ENCODE data around the gene ASB2. TPM values are rescaled to one million over a fixed set of nuclear protein-coding genes. Genes with fewer than 3 reads are reported as not detected.
A peak's percentile ranks its signal among the peaks of the same experiment; 100 is the strongest.

The ASB2 gene
- total and polyA plus RNA-seq, 2 donors = 2.6 to 3.7 TPM

DNA sequence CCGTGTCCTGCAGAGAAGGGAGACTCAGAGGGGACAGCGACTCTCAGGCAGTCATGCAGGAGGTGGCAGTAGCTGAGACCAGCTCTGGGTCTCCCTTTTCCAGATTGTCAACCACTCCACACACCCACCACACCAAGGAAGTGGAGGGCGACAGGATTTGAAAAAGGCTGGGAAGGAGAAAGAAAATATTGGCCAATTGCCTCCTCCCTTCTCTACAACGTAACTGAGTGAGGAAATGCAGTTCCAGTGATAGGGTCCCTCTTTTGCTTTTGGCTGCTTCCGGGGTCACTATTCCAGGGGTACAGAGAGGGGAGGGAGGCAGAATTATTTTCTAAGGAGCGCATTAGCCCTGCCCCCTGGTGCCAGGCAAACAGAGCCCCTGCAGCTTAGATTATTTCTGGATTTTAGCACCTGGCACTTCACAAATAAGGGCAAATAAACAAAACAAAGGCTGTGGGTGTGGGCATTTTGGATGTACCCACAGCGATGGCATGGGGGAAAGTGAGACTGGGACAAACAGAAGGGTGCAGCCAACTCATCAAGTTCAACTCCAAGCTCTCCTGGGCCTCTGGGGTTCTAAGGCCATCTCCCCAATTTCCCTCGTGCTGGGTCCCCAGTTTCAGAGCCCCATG, 20.4 kb downstream of the ASB2 start:
- Histone ChIP-seq H3K36me3 (ENCODE audit: control insufficient read depth in 2 of 2, insufficient read depth in 2 of 2, low read length in 1 of 2) (no peaks in the 10 kb centered on the region), H3K4me3 (ENCODE audit: low read length in 2 of 2) (no peak overlapping the region), H3K4me1 (ENCODE audit: control insufficient read depth in 2 of 2, insufficient read depth in 2 of 2, low read length in 2 of 2) (peaks cover 0 to 42% of the 10 kb centered on the region in 2 donors), H3K9me3 (ENCODE audit: control insufficient read depth in 2 of 2, insufficient read depth in 1 of 2, low read length in 1 of 2) (no peaks in the 10 kb centered on the region), H3K27ac (ENCODE audit: low read depth in 1 of 2, low read length in 1 of 2) (no peak overlapping the region), H3K27me3 (ENCODE audit: control insufficient read depth in 2 of 2, insufficient read depth in 1 of 2, low read length in 1 of 2) (peaks cover 0 to 4% of the 10 kb centered on the region in 2 donors)
- 85% methylated on average over 8 of the region's 8 CpGs for WGBS
- no peak for DNase-seq (ENCODE audit: low read depth in 6 of 9, low spot score in 9 of 9)

- H3K27me3 ChIP-seq (ENCODE audit: control insufficient read depth in 2 of 2, insufficient read depth in 1 of 2, low read length in 1 of 2) = peaks cover 0 to 4% of the 10 kb centered on the region in 2 donors
- H3K4me1 ChIP-seq (ENCODE audit: control insufficient read depth in 2 of 2, insufficient read depth in 2 of 2, low read length in 2 of 2) = peaks cover 0 to 42% of the 10 kb centered on the region in 2 donors
- no peak overlapping the region for H3K4me3 ChIP-seq (ENCODE audit: low read length in 2 of 2)
- H3K9me3 ChIP-seq (ENCODE audit: control insufficient read depth in 2 of 2, insufficient read depth in 1 of 2, low read length in 1 of 2) = no peaks in the 10 kb centered on the region
- no peaks in the 10 kb centered on the region for H3K36me3 ChIP-seq (ENCODE audit: control insufficient read depth in 2 of 2, insufficient read depth in 2 of 2, low read length in 1 of 2)
- DNase-seq (ENCODE audit: low read depth in 6 of 9, low spot score in 9 of 9) = peak in 1 of 9 donors; percentile 31
- WGBS = 34% methylated on average over 19 of the region's 19 CpGs
- no peak overlapping the region for H3K27ac ChIP-seq (ENCODE audit: low read depth in 1 of 2, low read length in 1 of 2)
Observed at GRCh38 chr14:93954900-93955849, 21.2 kb downstream of the ASB2 start.

- Histone ChIP-seq H3K9me3 (ENCODE audit: control insufficient read depth in 2 of 2, insufficient read depth in 1 of 2, low read length in 1 of 2) (no peaks in the 10 kb centered on the region), H3K36me3 (ENCODE audit: control insufficient read depth in 2 of 2, insufficient read depth in 2 of 2, low read length in 1 of 2) (no peaks in the 10 kb centered on the region), H3K4me3 (ENCODE audit: low read length in 2 of 2) (no peak overlapping the region), H3K27ac (ENCODE audit: low read depth in 1 of 2, low read length in 1 of 2) (no peak overlapping the region), H3K27me3 (ENCODE audit: control insufficient read depth in 2 of 2, insufficient read depth in 1 of 2, low read length in 1 of 2) (peaks cover 0 to 4% of the 10 kb centered on the region in 2 donors), H3K4me1 (ENCODE audit: control insufficient read depth in 2 of 2, insufficient read depth in 2 of 2, low read length in 2 of 2) (peaks cover 0 to 36% of the 10 kb centered on the region in 2 donors)
- WGBS = 94% methylated on average over 4 of the region's 4 CpGs
- no peak for DNase-seq (ENCODE audit: low read depth in 6 of 9, low spot score in 9 of 9)
Observed at GRCh38 chr14:93954516-93954830, 21.9 kb downstream of the ASB2 start.

- Histone ChIP-seq H3K4me3 (ENCODE audit: low read length in 2 of 2) (no peak overlapping the region), H3K36me3 (ENCODE audit: control insufficient read depth in 2 of 2, insufficient read depth in 2 of 2, low read length in 1 of 2) (no peaks in the 10 kb centered on the region), H3K9me3 (ENCODE audit: control insufficient read depth in 2 of 2, insufficient read depth in 1 of 2, low read length in 1 of 2) (no peaks in the 10 kb centered on the region), H3K4me1 (ENCODE audit: control insufficient read depth in 2 of 2, insufficient read depth in 2 of 2, low read length in 2 of 2) (peaks cover 0 to 31% of the 10 kb centered on the region in 2 donors), H3K27ac (ENCODE audit: low read depth in 1 of 2, low read length in 1 of 2) (no peak overlapping the region), H3K27me3 (ENCODE audit: control insufficient read depth in 2 of 2, insufficient read depth in 1 of 2, low read length in 1 of 2) (peaks cover 0 to 4% of the 10 kb centered on the region in 2 donors)
- DNase-seq (ENCODE audit: low read depth in 6 of 9, low spot score in 9 of 9) = no peak
- 94% methylated on average over 18 of the region's 18 CpGs for WGBS
Observed at GRCh38 chr14:93953739-93954515, 22.4 kb downstream of the ASB2 start.

GRCh38 chr14:93953263-93953662, 23.1 kb downstream of the ASB2 start:
- Histone ChIP-seq H3K36me3 (ENCODE audit: control insufficient read depth in 2 of 2, insufficient read depth in 2 of 2, low read length in 1 of 2) (no peaks in the 10 kb centered on the region), H3K27ac (ENCODE audit: low read depth in 1 of 2, low read length in 1 of 2) (no peak overlapping the region), H3K9me3 (ENCODE audit: control insufficient read depth in 2 of 2, insufficient read depth in 1 of 2, low read length in 1 of 2) (no peaks in the 10 kb centered on the region), H3K27me3 (ENCODE audit: control insufficient read depth in 2 of 2, insufficient read depth in 1 of 2, low read length in 1 of 2) (peaks cover 0 to 4% of the 10 kb centered on the region in 2 donors), H3K4me1 (ENCODE audit: control insufficient read depth in 2 of 2, insufficient read depth in 2 of 2, low read length in 2 of 2) (peaks cover 0 to 26% of the 10 kb centered on the region in 2 donors), H3K4me3 (ENCODE audit: low read length in 2 of 2) (no peak overlapping the region)
- no peak for DNase-seq (ENCODE audit: low read depth in 6 of 9, low spot score in 9 of 9)
- 51% methylated on average over 14 of the region's 14 CpGs for WGBS

GRCh38 chr14:93952829-93953228, 23.5 kb downstream of the ASB2 start:
- no peak for DNase-seq (ENCODE audit: low read depth in 6 of 9, low spot score in 9 of 9)
- WGBS = 24% methylated on average over 3 of the region's 3 CpGs
- Histone ChIP-seq H3K27me3 (ENCODE audit: control insufficient read depth in 2 of 2, insufficient read depth in 1 of 2, low read length in 1 of 2) (peaks cover 0 to 4% of the 10 kb centered on the region in 2 donors), H3K4me1 (ENCODE audit: control insufficient read depth in 2 of 2, insufficient read depth in 2 of 2, low read length in 2 of 2) (peaks cover 0 to 25% of the 10 kb centered on the region in 2 donors), H3K27ac (ENCODE audit: low read depth in 1 of 2, low read length in 1 of 2) (no peak overlapping the region), H3K36me3 (ENCODE audit: control insufficient read depth in 2 of 2, insufficient read depth in 2 of 2, low read length in 1 of 2) (no peaks in the 10 kb centered on the region), H3K9me3 (ENCODE audit: control insufficient read depth in 2 of 2, insufficient read depth in 1 of 2, low read length in 1 of 2) (no peaks in the 10 kb centered on the region), H3K4me3 (ENCODE audit: low read length in 2 of 2) (no peak overlapping the region)

DNA sequence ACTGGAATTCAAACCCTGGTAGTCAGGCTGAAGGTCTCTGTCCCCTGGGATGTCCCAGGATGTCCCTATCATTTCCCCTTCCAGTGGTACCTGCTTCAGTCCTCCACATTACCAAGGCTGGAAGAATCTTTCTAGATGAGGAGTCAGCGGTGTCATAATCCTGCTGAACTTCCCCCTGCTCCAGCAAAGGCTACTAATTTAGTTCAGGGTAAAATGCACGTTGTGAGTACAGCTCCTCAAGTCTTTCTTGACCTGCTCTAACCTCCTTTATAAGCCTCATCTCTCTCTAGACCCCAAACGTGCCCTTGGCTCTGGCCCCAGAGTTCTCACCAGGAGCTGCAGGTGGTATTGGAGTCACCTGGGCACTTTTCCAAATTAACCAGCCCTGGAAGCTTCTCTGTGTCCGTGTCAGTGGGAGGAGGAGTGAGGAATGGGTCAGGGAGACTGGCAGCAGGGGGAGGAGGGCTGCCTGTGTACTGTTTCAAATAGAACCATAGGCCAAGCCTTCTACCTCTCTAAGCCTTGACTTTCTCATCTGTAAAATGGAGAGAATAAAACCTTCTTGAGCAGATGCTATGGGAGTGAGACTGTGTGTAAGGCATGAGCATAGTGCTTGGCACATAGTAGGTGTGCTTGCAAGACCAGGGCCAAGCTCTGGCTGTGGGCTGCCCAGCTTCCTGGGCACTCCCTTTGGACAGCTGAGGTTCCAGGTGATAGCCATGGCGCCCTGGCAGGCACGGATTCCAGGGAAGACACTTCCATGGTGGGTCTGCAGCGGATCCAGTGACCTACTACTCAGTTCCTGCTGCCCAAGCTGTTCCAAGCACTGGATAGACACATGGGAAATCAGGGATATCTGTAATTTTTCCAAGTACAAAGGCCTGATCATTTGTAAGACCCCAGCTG, 24.5 kb downstream of the ASB2 start:
- H3K27ac ChIP-seq (ENCODE audit: low read depth in 1 of 2, low read length in 1 of 2) = no peak overlapping the region

GRCh38 chr14:93950948-93951634, 25.3 kb downstream of the ASB2 start:
- peaks cover 0 to 5% of the 10 kb centered on the region in 2 donors for H3K27me3 ChIP-seq (ENCODE audit: control insufficient read depth in 2 of 2, insufficient read depth in 1 of 2, low read length in 1 of 2)
- no peak overlapping the region for H3K4me3 ChIP-seq (ENCODE audit: low read length in 2 of 2)
- no peak overlapping the region for H3K27ac ChIP-seq (ENCODE audit: low read depth in 1 of 2, low read length in 1 of 2)
- DNase-seq (ENCODE audit: low read depth in 6 of 9, low spot score in 9 of 9) = no peak
- WGBS = 91% methylated on average over 20 of the region's 20 CpGs
- H3K4me1 ChIP-seq (ENCODE audit: control insufficient read depth in 2 of 2, insufficient read depth in 2 of 2, low read length in 2 of 2) = peaks cover 0 to 15% of the 10 kb centered on the region in 2 donors
- no peaks in the 10 kb centered on the region for H3K36me3 ChIP-seq (ENCODE audit: control insufficient read depth in 2 of 2, insufficient read depth in 2 of 2, low read length in 1 of 2)
- no peaks in the 10 kb centered on the region for H3K9me3 ChIP-seq (ENCODE audit: control insufficient read depth in 2 of 2, insufficient read depth in 1 of 2, low read length in 1 of 2)

More for the DNA sequence above, 24.5 kb downstream of the ASB2 start:
- H3K36me3 ChIP-seq (ENCODE audit: control insufficient read depth in 2 of 2, insufficient read depth in 2 of 2, low read length in 1 of 2) = no peaks in the 10 kb centered on the region
- 80% methylated on average over 7 of the region's 7 CpGs for WGBS
- no peak overlapping the region for H3K4me3 ChIP-seq (ENCODE audit: low read length in 2 of 2)
- H3K4me1 ChIP-seq (ENCODE audit: control insufficient read depth in 2 of 2, insufficient read depth in 2 of 2, low read length in 2 of 2) = peaks cover 0 to 21% of the 10 kb centered on the region in 2 donors
- H3K9me3 ChIP-seq (ENCODE audit: control insufficient read depth in 2 of 2, insufficient read depth in 1 of 2, low read length in 1 of 2) = no peaks in the 10 kb centered on the region
- peaks cover 0 to 4% of the 10 kb centered on the region in 2 donors for H3K27me3 ChIP-seq (ENCODE audit: control insufficient read depth in 2 of 2, insufficient read depth in 1 of 2, low read length in 1 of 2)
- DNase-seq (ENCODE audit: low read depth in 6 of 9, low spot score in 9 of 9) = no peak

Data from thymus (tissue), 11 donors.